GM23338 (cell line): ENCODE results near the gene COIL.
A peak's percentile ranks its signal among the peaks of the same experiment; 100 is the strongest.

Experiments used
- CREB1 ChIP-seq: fragments of 250-450 bp; sonication (Bioruptor Pico); IDR thresholded peaks from 2 replicates; pipeline ENCODE4 v1.5.0; 2020; ENCODE audit warnings: low read depth, mild to moderate bottlenecking, moderate library complexity
- EZH2 ChIP-seq: fragments of 200-600 bp; sonication (generic); IDR thresholded peaks from one replicate; pipeline ENCODE4 v1.8.0; 2017; ENCODE audit warnings: antibody characterized with exemption, mild to moderate bottlenecking, low read depth; ENCODE audit not compliant: unreplicated experiment
- EZH2phosphoT487 ChIP-seq: fragments of 200-600 bp; sonication (generic); IDR thresholded peaks from one replicate; pipeline ENCODE4 v1.8.1; 2018; ENCODE audit warnings: antibody characterized with exemption; ENCODE audit not compliant: unreplicated experiment
- JUNB ChIP-seq: IDR thresholded peaks from one replicate; pipeline ENCODE4 v1.6.1; 2016; ENCODE audit warnings: antibody characterized with exemption; ENCODE audit not compliant: unreplicated experiment
- NANOG ChIP-seq: IDR thresholded peaks from 2 replicates; pipeline ENCODE4 v1.6.1; 2016; ENCODE audit warnings: antibody characterized with exemption, borderline replicate concordance
- POLR2AphosphoS5 ChIP-seq: IDR thresholded peaks from 2 replicates; pipeline ENCODE4 v1.6.1; 2016; ENCODE audit warnings: antibody characterized with exemption, low read depth
- TF ChIP-seq, protein P1 (sequence below), 2 experiments: fragments of 200-600 bp in 1 of 2; sonication (generic) in 1 of 2; conservative IDR thresholded peaks; 2 replicates each; pipeline versions ENCODE4 v1.5.1 to v1.6.1; 2016 to 2017; ENCODE audit warnings: antibody characterized with exemption in 2 of 2, low read depth in 2 of 2, mild to moderate bottlenecking in 2 of 2, moderate library complexity in 1 of 2
- TF ChIP-seq, protein P2 (sequence below): IDR thresholded peaks from one replicate; pipeline ENCODE4 v1.6.1; 2018; ENCODE audit warnings: antibody characterized with exemption; ENCODE audit not compliant: unreplicated experiment

DNA sequence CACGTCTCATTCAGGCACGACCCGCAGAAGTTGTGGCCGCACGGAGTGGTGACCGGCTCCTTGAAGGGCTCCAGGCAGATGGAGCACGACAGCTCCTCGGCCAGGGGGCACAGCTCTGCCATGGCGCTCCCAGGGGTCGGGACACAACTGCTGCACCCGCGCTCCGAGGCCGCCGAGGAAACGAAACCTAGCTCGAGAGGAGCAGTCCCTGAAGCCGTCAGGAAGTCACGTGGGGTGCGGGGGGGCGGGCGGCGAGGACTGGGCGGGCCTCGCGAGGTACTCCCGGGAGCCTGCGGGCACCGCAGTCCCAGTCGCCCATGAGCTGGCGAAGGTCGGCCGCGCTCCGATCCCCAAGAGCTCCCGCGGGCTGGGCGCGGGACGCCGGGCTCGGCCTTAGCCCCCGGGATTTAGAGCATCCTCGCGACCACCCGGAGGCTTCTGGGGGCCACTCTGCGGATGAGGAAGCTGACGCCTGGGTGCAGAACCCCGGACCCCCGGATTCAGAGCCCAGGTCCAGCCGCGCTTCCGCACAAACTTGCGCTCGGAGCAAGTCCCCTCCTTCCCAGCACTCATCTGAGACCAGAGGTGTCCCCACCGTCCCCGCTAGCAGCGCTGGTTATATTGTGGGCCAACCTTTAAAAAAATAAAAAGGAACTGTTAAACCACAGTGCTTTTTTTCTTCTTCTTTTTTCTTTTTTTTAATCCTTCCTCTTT lies 46.8 kb downstream of the COIL start, which contains the start of gene TRIM25:
- TF ChIP-seq EZH2 = no peak
- TF ChIP-seq EZH2phosphoT487 = no peak
- peak; percentile 94 for TF ChIP-seq POLR2AphosphoS5
- TF ChIP-seq, protein P1, sequence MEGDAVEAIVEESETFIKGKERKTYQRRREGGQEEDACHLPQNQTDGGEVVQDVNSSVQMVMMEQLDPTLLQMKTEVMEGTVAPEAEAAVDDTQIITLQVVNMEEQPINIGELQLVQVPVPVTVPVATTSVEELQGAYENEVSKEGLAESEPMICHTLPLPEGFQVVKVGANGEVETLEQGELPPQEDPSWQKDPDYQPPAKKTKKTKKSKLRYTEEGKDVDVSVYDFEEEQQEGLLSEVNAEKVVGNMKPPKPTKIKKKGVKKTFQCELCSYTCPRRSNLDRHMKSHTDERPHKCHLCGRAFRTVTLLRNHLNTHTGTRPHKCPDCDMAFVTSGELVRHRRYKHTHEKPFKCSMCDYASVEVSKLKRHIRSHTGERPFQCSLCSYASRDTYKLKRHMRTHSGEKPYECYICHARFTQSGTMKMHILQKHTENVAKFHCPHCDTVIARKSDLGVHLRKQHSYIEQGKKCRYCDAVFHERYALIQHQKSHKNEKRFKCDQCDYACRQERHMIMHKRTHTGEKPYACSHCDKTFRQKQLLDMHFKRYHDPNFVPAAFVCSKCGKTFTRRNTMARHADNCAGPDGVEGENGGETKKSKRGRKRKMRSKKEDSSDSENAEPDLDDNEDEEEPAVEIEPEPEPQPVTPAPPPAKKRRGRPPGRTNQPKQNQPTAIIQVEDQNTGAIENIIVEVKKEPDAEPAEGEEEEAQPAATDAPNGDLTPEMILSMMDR (conservative IDR thresholded peaks at IDR 0.05; ENCODE audit: low read depth in 2 of 2) = no peak
- TF ChIP-seq JUNB = no peak
- no peak for TF ChIP-seq NANOG
- TF ChIP-seq, protein P2, sequence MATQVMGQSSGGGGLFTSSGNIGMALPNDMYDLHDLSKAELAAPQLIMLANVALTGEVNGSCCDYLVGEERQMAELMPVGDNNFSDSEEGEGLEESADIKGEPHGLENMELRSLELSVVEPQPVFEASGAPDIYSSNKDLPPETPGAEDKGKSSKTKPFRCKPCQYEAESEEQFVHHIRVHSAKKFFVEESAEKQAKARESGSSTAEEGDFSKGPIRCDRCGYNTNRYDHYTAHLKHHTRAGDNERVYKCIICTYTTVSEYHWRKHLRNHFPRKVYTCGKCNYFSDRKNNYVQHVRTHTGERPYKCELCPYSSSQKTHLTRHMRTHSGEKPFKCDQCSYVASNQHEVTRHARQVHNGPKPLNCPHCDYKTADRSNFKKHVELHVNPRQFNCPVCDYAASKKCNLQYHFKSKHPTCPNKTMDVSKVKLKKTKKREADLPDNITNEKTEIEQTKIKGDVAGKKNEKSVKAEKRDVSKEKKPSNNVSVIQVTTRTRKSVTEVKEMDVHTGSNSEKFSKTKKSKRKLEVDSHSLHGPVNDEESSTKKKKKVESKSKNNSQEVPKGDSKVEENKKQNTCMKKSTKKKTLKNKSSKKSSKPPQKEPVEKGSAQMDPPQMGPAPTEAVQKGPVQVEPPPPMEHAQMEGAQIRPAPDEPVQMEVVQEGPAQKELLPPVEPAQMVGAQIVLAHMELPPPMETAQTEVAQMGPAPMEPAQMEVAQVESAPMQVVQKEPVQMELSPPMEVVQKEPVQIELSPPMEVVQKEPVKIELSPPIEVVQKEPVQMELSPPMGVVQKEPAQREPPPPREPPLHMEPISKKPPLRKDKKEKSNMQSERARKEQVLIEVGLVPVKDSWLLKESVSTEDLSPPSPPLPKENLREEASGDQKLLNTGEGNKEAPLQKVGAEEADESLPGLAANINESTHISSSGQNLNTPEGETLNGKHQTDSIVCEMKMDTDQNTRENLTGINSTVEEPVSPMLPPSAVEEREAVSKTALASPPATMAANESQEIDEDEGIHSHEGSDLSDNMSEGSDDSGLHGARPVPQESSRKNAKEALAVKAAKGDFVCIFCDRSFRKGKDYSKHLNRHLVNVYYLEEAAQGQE = no peak
- no peak for TF ChIP-seq CREB1 (CRISPR knock-in tag)
